DND-41 (cell line): ENCODE measurements around the gene IFNA5.
A peak's percentile ranks its signal among the peaks of the same experiment; 100 is the strongest.

Source experiments
- ATAC-seq: fragments of 200-7000 bp; cut with Tn5 transposase; 3 replicates; pipeline ENCODE4 v1.9.1; 2021; ENCODE audit warnings: low read depth; ENCODE audit not compliant: insufficient read depth
- DNase-seq: peaks from one replicate; pipeline ENCODE4 v3.0.0-alpha.2; 2020
- H2AFZ ChIP-seq: 2 replicates; pipeline ENCODE4 v1.6.0; 2012; ENCODE audit warnings: low read depth, low read length
- H3K27ac ChIP-seq: 2 replicates; pipeline ENCODE4 v1.5.1; 2012; ENCODE audit warnings: low read length, inconsistent platforms
- H3K27me3 ChIP-seq: fragments of 200-600 bp; sonication (generic); 2 replicates; pipeline ENCODE4 v1.6.0; 2012; ENCODE audit warnings: low read length, mild to moderate bottlenecking, inconsistent platforms; ENCODE audit not compliant: insufficient read depth, poor library complexity
- H3K36me3 ChIP-seq: 2 replicates; pipeline ENCODE4 v1.5.1; 2012; ENCODE audit warnings: low read length, inconsistent platforms; ENCODE audit not compliant: insufficient read depth
- H3K4me1 ChIP-seq: 2 replicates; pipeline ENCODE4 v1.5.1; 2012; ENCODE audit warnings: mild to moderate bottlenecking, low read length; ENCODE audit not compliant: insufficient read depth
- H3K4me2 ChIP-seq: 2 replicates; pipeline ENCODE4 v1.6.0; 2012; ENCODE audit warnings: mild to moderate bottlenecking, moderate library complexity, low read length, inconsistent platforms; ENCODE audit not compliant: insufficient read depth
- H3K4me3 ChIP-seq, 2 experiments: fragments of 200-600 bp in 1 of 2; shearing (Covaris generic) in 1 of 2; 2 replicates each; pipeline ENCODE4 v1.5.1; 2012 to 2016; ENCODE audit warnings: inconsistent platforms in 2 of 2, low read length in 2 of 2, mild to moderate bottlenecking in 2 of 2, low read depth in 1 of 2, moderate library complexity in 1 of 2
- H3K79me2 ChIP-seq: 2 replicates; pipeline ENCODE4 v1.6.0; 2012; ENCODE audit warnings: low read length, inconsistent platforms; ENCODE audit not compliant: insufficient read depth
- H3K9ac ChIP-seq: 2 replicates; pipeline ENCODE4 v1.6.0; 2012; ENCODE audit warnings: low read depth, mild to moderate bottlenecking, inconsistent platforms, low read length, moderate library complexity
- H3K9me3 ChIP-seq: 2 replicates; pipeline ENCODE4 v1.5.1; 2012; ENCODE audit warnings: low read length, moderate library complexity, mild to moderate bottlenecking, inconsistent platforms; ENCODE audit not compliant: insufficient read depth, severe bottlenecking
- H4K20me1 ChIP-seq: 2 replicates; pipeline ENCODE4 v1.6.0; 2012; ENCODE audit warnings: low read length; ENCODE audit not compliant: insufficient read depth
- CTCF ChIP-seq: IDR thresholded peaks from 2 replicates; pipeline ENCODE4 v1.5.1; 2012; ENCODE audit warnings: borderline replicate concordance, low read length, moderate library complexity, mild to moderate bottlenecking; ENCODE audit not compliant: poor library complexity, severe bottlenecking; ENCODE audit errors: extremely low read depth
- EZH2 ChIP-seq: IDR thresholded peaks from 3 replicates; pipeline ENCODE4 v1.6.1; 2012; ENCODE audit warnings: borderline replicate concordance, low read depth, mild to moderate bottlenecking, moderate library complexity, low read length, inconsistent platforms; ENCODE audit not compliant: severe bottlenecking

The IFNA5 gene

GRCh38 chr9:21333226-21333625 lies 28.1 kb upstream of the IFNA5 start:
- Histone ChIP-seq H3K36me3 (peaks cover 23% of the 10 kb centered on the region), H3K4me3 (peak overlapping the region in 1 of 2 experiments; percentile 89; a peak in 2 of 4 replicates), H3K9ac (peak overlapping the region; percentile 89), H3K4me2 (peak overlapping the region; percentile 66), H4K20me1 (peaks cover 37% of the 10 kb centered on the region), H2AFZ (no peak overlapping the region), H3K9me3 (no peaks in the 10 kb centered on the region), H3K79me2 (peaks cover 70% of the 10 kb centered on the region), H3K27me3 (no peaks in the 10 kb centered on the region), H3K27ac (no peak overlapping the region), H3K4me1 (peaks cover 50% of the 10 kb centered on the region)
- ATAC-seq (no peak), DNase-seq (no peak)
- TF ChIP-seq EZH2 (no peak), CTCF (no peak)

GRCh38 chr9:21331676-21332402 lies 26.7 kb upstream of the IFNA5 start:
- Histone ChIP-seq H2AFZ (no peak overlapping the region), H3K4me1 (peaks cover 56% of the 10 kb centered on the region), H4K20me1 (peaks cover 46% of the 10 kb centered on the region), H3K27ac (no peak overlapping the region), H3K79me2 (peaks cover 83% of the 10 kb centered on the region), H3K36me3 (peaks cover 23% of the 10 kb centered on the region), H3K4me3 (peak overlapping the region in 1 of 2 experiments; percentile 89; a peak in 1 of 4 replicates), H3K9ac (peak overlapping the region; percentile 11; the same call in 1 of the 2 replicates), H3K9me3 (no peaks in the 10 kb centered on the region), H3K4me2 (peak overlapping the region; percentile 66), H3K27me3 (no peaks in the 10 kb centered on the region)
- ATAC-seq = no peak
- no peak for DNase-seq
- TF ChIP-seq CTCF (no peak), EZH2 (no peak)

- H3K9me3 ChIP-seq = no peaks in the 10 kb centered on the region
- peaks cover 38% of the 10 kb centered on the region for H3K36me3 ChIP-seq
- H3K4me2 ChIP-seq = no peak overlapping the region
- peaks cover 51% of the 10 kb centered on the region for H3K79me2 ChIP-seq
- ATAC-seq (peak; percentile 89), DNase-seq (no peak)
- no peak overlapping the region for H3K4me3 ChIP-seq
- TF ChIP-seq CTCF = peak; percentile 70
- no peak for TF ChIP-seq EZH2
- H4K20me1 ChIP-seq = peaks cover 33% of the 10 kb centered on the region; the same call in 1 of the 2 replicates
- no peak overlapping the region for H3K27ac ChIP-seq
- no peak overlapping the region for H2AFZ ChIP-seq
- no peaks in the 10 kb centered on the region for H3K27me3 ChIP-seq
- H3K9ac ChIP-seq = no peak overlapping the region
- peaks cover 23% of the 10 kb centered on the region for H3K4me1 ChIP-seq
Observed at GRCh38 chr9:21326526-21327139, 21.5 kb upstream of the IFNA5 start.
